LNCAP (cell line): Measurements from ENCODE around the gene BNC2.

ENCODE experiments used
- TF ChIP-seq, protein P1 (sequence below): fragments of 450-650 bp; IDR thresholded peaks from 2 replicates; pipeline ENCODE4 v1.5.1; 2017; ENCODE audit warnings: mild to moderate bottlenecking

The BNC2 gene

DNA sequence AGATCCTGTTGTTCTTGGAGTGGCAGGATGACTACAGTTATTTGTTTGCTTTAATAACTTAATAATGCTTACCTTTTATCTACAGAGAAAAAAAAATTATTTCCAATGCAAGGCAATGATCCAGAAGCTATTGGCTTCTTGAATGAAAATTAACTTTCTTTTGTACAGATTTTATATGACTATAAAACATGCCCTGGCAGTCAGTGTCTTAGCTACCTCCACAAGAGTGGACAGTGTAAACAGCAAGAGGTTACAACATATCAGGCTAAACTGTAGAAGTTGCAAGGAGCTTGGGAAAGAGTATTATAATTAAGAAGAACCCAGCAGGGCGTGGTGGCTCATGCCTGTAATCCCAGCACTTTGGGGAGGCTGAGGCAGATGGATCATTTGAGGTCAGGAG is 49.1 kb downstream of the BNC2 start:
- TF ChIP-seq, protein P1, sequence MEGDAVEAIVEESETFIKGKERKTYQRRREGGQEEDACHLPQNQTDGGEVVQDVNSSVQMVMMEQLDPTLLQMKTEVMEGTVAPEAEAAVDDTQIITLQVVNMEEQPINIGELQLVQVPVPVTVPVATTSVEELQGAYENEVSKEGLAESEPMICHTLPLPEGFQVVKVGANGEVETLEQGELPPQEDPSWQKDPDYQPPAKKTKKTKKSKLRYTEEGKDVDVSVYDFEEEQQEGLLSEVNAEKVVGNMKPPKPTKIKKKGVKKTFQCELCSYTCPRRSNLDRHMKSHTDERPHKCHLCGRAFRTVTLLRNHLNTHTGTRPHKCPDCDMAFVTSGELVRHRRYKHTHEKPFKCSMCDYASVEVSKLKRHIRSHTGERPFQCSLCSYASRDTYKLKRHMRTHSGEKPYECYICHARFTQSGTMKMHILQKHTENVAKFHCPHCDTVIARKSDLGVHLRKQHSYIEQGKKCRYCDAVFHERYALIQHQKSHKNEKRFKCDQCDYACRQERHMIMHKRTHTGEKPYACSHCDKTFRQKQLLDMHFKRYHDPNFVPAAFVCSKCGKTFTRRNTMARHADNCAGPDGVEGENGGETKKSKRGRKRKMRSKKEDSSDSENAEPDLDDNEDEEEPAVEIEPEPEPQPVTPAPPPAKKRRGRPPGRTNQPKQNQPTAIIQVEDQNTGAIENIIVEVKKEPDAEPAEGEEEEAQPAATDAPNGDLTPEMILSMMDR: no peak

DNA sequence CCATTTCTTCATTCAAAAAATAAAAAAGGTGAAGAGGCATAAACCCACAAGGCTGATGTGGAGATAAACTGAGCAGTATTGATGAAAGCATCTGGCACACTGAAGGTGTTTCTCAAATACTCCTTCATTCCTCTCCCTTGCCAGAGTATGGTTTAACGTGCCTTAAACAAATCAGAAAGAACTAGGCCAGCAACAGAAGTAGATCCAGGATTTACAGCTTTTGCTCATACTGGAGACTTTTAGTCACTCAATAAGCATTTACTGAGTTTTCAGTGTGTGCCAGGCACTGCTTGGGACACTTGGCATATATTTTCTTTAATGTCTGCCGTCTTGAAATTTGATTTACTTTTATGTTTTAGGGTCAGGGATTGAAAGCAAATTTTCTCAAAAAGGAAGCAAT is 53.0 kb downstream of the BNC2 start:
- TF ChIP-seq, protein P1: no peak

DNA sequence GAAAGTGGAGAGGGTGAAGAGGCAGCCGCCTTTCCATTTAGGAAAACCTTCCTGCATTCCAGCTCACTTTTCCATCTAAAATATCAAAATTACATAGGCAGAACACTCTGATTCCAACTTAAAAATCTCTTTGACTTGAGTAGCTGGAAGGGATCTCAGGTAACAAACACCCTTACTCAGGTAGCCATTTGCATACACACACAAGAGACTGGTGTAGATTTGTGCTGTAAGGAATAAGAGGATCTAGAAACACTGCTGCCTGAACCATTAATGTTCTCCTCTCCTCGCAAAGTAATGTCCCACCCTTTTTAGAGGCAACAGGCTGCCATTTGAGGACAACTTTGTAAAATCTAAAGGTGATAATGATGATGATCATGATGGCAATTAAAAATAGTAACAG is 53.5 kb downstream of the BNC2 start:
- TF ChIP-seq, protein P1: no peak

DNA sequence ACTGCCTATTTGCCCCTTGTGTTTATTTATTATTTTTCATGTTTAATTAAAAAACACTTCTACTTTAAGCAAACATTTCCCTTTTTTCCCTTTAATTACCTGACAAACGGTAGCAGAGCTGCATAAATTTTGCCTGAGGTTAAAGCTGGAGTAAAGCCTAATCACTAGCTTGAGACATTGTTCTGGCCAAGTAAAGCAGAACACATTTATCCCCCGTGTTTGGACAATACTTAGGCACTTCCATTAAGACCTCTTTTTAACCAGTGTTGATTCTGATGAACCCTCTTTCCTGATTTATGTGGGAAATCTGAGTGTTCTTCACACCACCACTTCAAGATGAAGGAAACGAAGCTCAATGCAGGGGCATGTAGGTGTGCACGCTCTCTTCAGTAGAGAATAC is 54.5 kb downstream of the BNC2 start:
- TF ChIP-seq, protein P1: no peak

DNA sequence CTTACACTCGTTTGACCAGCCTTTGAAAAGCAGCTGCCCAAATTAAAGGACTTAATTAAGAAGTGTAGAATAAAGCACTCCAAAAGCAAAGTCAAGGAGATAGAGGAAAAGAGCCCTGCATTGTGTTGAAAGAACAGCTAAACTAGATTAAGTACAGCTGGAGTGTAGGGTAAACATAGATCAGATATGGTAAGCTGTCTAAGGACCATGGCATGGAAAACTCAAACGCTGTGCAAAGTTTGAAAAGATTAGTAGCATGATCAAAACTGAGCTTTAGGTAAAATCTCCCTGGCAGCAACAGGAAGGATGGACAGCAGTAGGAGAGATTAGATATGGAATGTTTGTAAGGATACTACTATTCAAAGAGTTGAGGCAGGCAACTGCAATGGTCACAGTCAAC is 55.4 kb downstream of the BNC2 start:
- TF ChIP-seq, protein P1: no peak

DNA sequence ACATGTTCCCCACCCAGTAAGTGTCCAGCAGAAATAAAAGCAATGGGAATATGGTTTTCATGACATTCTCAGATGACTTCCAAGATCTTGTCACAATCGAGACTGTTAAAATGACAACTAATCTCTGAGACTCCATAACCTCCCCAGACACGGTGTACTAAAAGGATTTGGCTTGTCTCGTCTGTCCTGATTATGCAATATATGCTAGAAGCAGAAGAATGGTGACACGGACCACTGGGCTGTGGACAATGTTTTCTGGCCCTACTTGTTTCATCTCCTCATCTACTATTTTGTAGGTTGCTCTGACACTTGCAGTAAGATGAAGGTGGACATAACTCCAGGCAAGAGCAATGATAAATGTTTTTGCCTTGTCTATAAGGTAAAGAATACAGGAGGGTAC is 56.6 kb downstream of the BNC2 start:
- TF ChIP-seq, protein P1: no peak

DNA sequence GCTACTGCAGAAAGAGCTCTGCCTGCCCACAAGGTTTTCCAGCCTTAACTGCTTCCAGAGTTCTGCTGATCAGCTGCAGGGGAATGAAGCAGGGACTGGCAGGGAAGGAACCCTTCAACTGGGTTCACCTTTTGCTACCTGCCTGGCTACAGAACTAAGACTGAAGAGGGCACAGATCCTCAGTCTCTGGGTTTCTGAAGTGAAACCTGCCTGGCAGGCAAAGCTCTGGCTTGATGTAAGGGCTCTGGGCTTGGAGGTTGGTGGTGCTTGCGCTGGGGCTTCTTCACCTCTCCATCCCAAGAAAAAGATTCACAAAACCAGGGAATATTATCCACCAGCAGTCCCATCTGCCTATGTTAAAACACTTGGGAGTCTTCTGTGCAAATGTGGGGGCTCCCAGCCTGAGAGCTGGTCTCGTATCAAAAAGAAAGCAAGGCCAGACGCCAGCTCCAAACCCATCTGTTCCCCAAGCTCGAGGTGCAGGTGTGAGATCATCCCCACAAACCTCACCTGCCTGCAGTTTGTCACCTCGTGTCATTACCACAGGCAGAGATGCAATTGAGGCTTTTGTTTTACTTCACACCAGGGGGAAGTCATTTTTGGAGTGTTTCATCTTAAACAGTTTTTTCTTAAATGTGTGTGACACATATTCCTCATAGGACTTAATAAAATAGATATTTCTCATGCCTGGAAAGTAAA is 58.3 kb downstream of the BNC2 start:
- TF ChIP-seq, protein P1: no peak
